HG02981 (cell line): ENCODE measurements around the gene RIMBP2.
"Not testable (repeated sequence)": the region's sequence is repeated elsewhere in the genome, so short reads cannot be mapped to it uniquely, and the experiment has no call there.

Experiments used
- ATAC-seq: cut with Tn5 transposase; IDR thresholded peaks from one replicate; pipeline ENCODE4 v1.9.1; 2021; ENCODE audit warnings: mild to moderate bottlenecking, moderate library complexity; ENCODE audit not compliant: unreplicated experiment

Gene RIMBP2

DNA sequence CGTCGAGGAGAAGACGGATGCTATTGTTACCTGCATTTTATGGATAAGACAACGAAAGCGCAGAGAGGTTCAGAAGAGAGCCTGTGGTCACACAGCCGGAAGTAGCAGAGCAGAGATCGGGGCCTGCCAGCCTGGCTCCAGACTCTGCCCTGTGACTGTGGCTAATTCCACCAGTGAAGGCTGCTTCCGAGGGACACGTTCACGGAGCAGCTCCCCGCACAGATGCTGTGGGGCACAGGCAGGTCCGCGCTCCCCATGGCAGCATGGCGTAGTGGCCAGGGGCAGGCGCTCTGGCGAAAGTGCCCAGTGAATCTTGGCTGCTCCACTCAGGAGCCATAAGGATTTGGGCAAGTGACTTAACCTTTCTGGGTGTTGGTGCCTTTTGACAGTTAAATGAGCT, 9.8 kb downstream of the RIMBP2 start:
- ATAC-seq: no peak

DNA sequence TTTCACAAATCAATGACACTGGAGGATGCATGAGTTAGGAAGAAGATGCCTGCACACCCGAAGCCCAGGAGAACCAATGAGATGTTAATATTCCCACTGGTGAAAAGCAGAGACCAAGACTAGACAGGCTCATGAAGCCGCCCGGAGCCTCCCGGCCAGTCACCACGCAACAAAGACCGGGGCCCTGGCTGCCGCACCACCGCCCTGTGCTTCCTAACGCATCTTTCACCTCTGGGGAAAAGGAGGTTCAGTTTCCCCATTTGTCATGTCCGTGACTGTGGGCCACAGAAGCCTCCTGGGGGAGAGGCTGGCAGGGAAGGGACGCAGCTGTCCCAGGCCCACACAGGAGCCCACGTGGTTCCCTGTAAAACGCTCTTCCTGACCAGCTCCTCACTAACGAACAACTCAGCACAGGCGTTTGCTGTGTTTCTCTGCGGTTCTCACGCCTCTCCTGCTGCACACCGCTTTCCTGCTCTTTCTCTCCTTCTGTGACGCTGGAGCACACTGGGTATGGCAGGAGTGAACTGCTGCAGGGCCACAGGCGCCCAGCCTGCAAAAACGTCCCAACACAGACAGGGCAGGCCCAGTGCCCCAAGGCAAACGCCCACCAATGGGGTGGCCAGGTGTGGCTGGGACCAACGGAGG, 10.8 kb downstream of the RIMBP2 start:
- ATAC-seq: no peak

DNA sequence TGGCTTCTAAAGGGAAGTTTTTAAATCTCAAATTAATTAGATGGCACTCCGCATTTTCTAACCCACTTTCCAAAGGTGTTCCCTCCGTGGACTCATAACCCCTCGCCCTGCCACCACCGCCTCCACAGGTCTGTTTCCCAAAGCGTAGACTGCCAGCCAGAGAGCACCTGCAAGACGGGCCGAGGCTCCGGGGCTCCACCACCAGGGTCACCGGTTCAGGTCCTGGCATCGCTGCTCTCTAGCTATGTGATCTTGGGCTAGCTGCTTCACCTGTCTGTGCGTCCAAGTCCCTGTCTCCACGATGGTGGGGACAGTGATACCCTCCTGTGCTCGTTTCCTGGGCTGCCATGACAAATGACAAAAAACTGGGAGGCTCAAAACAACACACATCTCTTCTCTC, 11.5 kb downstream of the RIMBP2 start:
- ATAC-seq: no peak

DNA sequence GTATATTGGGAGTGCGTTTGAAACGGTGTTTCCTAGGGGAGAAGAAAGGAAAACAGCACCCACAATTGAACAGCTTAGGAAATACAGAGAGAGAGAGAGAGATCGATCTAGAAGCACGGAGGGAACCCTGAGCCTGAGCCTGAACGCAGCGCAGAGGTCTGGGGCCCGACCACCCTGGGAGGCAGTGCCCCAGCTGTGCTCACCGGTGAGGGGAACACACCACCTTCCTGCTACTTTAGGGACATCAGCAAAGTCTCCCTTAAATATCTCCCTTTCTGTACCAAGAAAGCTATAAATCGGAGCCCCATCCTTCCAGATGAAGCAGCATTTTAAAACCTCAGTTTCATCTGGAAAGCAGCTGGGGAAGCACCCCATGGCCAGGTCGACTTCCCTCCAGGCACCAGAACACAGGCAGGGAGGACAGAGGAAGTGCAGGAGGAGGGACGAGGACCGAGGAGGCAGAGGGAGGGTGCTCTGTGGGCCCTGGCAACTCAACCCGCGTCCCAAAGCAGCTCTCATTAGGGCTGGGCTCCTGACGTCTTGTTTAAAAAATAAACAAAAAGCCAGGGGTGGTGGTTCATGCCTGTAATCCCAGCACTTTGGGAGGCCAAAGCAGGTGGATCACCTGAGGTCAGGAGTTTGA, 12.2 kb downstream of the RIMBP2 start:
- ATAC-seq: no peak

DNA sequence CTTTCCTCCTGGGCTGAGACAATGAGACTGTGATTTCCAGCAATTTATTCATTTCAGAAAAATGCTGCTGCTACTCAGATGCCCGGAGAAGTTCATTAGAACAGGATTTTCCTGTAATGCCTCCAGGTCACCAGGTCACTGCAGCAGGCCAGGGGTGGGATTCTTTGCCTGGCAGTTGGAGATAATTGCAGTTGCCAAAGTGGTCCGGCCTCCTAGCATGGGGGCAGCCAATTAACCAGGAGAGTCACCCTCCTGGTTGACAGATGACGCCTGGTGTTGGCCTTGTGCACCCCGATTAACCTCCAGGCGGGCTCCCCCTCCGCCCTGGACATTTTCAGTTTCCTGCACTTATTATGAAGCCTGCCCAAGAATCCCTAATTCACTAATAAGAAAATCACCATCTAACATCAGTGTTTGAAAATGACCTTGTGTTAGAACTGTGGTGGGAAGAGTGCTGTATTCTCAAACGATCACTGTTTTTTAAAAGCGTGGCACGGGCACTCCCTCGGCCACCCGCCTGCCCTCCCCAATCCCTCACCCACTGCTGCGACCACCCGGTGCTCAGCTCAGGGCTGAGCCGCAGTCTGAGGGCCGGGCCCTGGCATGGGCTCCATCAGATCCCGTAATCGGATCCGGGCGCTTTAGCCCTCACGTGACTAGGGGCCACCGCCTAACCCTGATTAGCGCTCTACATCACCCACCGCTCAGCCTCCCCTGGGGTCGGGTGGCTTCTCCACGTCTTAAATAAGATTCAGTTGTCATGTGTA, 12.9 kb downstream of the RIMBP2 start:
- no peak for ATAC-seq

DNA sequence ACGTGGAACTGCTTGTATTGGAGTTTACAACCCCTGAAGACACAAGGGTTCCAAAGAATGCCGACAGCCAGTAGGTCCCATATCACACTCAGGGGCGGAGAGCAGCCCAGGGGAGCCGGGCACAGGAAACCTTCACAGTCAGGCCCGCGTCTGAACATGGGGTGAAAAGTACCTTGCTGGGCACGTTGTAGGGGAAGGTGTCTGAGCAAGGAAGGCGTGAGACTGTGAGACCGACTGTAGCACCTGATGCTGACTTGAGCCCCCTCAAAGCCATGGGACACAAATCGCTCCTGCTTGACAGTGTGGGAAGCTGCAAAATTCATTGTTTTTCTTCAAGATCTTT, 14.7 kb downstream of the RIMBP2 start:
- ATAC-seq: no peak

DNA sequence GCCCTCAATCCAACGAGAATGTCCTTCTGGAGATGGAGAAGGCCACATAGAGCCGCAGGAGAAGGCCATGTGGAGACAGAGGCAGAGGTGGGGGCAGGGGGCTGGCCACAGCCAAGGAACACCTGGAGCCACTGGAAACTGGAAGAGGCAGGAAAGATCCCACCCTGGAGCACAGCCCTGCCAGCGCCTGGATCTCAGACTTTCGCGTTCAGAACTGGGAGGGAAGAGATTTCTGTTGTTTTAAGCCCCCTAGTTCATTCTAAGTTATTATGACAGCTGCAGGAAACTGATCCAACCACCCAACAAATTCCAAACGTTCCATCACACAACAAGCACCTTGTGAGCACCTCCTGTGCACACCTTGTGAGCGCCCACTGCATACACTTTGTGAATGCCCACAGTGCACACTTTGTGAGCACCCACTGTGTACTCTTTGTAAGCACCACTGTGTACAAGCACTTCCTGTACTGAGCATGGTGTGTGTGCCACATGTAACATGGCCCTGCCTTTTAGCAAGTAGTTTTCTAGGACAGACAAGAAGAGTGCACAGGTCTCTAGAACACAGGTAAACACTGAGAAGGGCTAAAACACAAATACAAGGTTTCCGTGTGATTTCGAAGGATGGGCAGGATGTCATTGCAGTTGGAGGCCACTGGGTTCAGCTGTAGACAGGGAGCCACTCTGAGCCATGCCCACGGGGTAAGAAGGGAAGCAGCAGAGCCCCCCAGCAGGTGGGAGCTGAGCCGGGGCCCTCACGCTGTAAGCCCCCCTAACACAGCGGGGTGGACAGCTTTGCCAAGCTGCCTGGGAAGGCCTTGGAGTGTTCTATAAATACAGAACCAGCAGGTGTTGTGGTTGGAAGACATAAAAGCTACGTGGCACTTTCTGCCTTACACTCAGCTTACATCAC, 15.4 kb downstream of the RIMBP2 start:
- no peak for ATAC-seq

DNA sequence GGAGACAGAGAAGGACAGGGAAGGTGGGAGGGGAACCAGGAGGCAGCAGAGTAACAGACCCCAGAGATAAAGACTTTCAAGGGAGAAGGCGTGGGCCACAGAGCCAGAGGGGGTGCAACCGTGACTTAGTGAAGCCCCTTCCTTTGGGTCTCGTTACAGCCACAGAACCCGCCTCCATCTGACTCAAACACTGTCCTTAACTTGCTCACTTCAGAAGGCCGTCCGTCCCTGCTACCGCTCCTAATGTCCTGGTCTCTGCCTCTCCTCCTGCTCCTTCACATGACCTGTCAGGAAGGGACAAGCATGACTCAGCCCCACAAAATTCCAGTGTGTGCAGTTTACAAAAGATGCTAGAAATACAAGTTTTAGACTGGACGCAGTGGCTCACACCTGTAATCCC, 18.0 kb downstream of the RIMBP2 start:
- no peak for ATAC-seq

DNA sequence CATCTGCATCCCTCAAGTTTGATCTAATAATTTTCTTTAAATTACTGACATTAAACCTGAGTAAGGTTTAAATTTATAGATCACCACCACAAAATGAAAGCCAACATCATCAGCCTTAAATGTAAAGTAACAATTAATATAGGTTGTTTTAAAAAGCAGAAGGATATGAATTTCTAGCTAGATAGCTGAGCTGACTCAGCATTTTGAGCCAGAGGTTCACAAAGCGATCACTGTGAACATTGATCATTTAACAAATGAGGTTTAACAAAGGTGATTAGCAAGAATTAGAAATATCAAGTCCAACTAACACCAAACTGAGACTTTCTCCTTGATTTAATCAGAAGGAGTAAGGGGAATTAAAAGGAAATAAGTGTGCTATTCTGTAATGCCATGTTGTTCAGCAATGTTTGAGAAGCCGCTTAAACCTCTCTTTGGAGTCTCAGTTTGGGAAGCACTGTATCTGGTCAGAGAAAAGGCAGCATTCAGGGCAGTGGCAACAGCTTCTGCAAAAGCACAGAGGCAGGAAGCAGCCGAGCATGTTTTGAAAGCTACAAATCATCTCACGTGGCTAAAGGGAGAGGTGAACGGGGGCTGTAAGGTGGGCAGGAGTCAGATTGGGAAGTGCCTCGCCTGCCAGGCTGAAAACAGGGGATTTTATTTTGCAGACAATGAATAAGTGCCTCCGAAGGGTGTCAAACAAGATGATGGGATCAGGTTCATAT, 19.6 kb downstream of the RIMBP2 start:
- no peak for ATAC-seq

DNA sequence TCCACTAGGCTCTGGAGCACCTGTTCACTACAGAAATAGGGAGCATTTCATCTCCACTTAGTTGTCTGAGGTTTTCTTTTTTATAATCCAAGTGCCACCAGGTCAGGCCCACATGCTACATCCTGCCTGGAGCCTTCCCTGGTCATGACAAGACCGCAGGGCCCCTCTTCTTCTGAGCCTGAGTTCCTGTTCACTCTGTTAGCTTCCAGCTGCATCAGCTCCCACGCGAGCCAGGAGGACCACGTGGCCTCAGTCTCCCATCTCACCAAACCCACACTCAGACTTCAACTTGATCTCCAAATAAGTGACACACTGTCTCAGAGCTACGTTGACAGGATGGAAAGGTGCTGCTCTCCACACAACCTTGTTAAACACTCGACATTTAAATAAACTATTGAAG, 21.0 kb downstream of the RIMBP2 start:
- no peak for ATAC-seq

DNA sequence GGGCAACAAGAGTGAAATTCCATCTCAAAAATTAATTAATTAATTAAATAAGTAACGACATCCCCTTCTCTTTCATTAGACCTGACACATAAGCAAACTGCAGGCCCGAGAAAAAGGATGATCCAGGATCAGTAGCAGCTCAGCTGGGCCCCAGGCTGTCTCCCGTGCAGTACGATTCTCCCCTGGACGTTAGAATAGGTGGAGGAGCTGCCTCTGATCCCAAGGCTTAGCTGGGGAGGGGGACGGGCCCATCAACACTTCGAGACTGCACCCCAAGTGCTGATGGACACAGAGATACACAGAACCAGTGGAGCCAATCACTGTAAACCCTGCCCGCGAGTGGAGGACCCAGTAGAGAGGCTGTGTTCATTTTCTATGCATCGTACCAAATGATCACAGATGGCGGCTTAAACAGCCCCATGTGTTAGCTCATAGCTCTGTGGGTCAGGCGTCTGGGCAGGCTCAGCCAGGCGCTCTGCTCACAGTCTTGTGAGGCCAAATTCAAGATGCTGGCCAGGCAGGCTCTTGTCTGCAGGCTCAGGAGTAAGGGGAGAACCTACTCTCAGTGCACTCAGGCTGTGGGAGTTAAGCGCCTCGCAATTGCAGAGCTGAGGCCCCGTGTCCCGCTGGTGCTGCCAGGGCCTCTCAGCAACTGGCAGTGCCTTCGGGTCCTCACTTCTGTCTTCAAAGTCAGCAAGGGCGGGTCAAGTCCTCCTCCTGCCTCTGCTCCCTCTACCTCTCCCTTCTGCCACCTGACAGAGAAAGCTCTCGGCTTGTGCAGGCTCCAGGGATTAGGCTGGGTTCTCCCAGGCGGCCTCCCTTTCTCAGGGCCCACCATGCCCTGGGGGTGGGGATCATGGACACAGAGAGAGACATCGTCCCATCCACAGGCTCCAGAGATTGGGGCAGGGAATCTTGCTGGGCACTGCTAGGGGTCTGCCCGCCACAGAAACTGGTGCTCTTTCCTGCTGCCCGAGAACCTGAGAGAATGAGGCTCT, 26.4 kb downstream of the RIMBP2 start:
- ATAC-seq: no peak

DNA sequence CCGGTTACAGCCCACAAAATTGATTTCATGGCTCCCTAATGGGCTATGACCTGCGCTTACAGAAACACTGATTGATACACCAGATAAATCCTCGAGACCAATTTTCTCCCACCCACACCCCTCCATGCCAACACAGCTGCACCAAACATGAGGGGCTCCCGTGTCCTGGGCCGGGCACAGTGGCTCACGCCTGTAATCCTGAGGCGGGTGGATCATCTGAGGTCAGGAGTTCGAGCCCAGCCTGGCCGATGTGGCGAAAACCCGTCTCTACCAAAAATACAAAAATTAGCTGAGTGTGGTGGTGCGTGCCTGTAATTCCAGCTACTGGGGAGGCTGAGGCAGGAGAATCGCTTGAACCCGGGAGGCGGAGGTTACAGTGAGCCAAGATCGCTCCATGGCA, 27.1 kb downstream of the RIMBP2 start:
- ATAC-seq: not testable (repeated sequence)

DNA sequence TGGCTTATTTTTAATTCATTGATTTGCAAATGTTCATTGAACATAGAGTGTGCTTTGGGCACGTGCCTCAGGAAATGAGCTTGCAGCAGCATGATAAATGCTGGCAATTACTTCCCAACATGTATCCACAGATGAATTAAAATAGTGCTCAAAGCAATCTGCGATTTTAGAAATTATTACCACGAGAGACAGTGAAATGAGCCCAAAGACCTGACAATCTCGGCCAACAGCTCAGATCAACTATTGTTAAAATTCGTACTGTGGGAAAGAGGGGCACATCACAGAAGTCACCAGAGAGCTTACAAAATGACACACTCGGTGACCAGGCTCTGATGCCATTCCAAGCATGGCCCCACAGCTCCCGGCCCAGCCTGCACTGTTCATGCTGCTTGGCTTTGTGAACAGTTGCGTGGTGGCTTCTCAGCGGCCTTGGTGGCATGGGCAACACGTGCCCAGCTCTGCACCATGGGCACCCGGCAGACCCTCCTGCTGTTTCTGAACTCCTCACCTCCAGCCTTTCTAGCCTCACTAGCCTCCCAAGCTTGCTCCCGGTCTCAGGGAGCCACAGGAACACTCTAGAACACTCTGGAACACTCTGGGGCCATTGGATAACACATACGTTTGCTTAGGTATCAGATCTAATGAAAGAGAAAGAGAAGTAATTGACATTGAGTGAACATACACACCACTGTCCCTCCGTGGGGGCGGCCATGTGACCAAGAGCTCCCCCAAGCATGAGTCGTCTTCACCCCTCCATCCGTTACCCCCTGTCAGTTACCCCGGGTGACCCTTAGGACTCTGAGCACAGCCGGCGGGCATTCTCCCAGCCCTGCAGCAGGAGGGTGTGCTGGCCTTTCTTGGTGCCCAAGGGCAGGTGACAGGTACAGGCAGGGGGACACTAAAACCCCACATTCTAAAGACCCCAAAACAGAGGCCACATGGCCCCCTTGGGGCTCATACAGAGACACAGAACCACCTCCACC, 28.0 kb downstream of the RIMBP2 start:
- no peak for ATAC-seq

DNA sequence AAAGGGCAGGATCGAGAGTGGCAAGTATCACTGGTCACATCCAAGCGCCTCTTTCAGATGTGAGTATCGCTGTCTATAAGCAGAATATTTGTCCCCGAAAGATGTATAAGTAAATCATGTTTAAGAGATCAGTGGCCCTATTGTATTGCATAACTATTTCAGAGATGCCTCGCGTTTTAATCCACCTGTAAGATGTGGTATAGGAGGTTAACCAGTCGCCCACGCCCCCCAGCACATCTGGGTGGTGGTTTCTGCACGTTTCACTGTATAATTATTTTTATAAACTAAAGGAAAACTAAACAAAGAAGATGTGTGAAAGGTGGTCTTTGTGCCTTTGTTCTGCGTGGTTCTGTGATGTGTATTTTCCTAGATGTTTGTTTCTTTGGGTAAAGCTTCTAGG, 28.9 kb downstream of the RIMBP2 start:
- ATAC-seq: no peak

DNA sequence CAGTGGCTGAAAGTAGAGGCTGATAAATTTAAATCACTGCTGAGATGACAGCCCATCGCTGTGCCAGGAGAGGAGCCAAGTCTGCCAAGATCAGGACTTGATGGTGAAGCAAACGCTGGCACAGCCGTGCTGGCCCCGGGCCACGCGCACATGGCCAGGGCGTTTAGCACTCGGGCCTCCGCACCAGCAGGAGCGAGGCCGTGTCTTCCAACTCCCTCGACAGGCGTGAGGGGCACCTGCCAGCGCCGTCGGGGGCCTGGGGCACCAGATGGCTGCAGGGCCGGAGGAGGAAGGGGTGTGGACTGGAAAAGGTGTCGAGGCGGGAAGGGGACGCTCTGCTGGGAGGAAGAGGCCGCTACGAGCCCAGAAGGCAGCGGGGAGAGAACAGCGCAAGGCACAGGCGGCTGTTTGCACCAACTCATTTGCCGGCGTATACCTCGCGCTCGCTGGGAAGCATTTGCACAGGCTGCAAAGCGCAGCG, 29.5 kb downstream of the RIMBP2 start:
- ATAC-seq: no peak

DNA sequence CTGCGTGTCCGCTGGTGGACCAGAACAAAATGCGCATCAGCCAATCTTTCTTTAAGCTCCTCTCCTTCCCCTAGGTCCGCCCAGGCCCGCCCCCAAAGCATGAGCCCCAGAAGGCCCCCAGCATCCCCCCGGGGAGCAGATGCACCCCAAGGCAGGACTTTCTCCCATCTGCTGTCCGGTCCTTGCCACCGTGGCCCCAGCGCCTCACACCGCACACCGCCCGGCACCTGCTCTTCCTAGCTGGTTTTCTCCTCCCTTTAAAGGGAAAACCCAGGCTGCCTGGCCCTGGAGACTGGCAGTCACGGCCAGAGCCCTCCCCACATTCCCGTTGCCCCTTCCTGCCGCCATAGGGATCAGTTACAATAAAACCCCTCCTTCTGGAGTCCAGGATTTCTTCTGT, 30.2 kb downstream of the RIMBP2 start:
- ATAC-seq: no peak

DNA sequence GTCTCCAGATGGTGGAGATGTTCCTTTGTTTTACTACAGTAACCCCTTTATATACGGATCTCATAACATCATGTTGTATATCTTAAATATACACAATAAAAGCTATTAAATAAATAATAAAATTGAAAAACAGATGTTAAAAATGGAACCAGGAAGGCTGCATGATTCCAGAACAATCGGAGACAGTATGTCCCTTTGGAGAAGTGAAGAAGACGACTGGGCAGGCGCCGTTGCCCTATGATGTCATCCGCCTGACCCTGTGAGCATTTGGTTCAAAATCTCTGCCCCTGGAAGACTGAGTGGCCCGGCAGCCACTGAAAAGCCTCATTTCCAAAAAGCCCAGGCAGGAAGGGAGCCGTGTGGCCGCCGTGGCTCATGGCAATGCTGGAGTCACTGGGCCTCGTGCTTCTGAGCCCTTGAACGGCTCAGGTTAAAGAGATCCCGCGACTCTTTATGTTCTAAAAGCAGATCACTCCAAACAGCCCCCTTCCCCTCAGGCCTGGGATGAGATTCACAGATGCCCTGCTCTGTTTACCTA, 30.8 kb downstream of the RIMBP2 start:
- no peak for ATAC-seq

DNA sequence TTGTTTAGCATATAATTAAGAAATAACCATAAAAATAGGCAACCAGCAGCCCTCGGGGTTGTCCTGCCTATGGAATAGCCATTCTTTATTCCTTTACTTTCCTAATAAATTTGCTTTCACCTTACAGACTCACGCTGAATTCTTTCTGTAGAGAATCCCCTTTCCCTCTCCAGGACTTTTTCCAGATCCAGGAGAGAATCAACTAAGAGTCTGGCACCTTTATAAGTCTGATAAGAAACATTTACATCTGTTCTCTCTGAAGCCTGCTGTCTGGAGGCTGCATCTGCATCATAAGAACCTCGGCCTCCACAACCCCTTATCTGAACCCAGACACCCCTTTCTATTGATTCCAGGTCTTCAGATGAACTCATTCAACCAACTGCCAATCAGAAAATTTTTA, 32.3 kb downstream of the RIMBP2 start:
- ATAC-seq: no peak
